Cortex of kidney (tissue), 1 donor: ENCODE results near the gene SCD.
"Not testable (repeated sequence)": the region's sequence is repeated elsewhere in the genome, so short reads cannot be mapped to it uniquely, and the experiment has no call there.

Source experiments
- DNase-seq: peaks from one replicate; lab custom pipeline; 2025; lab: John Stamatoyannopoulos, UW

Gene SCD

GRCh38 chr10:100346765-100347567, at the start of gene SCD:
TSS of gene SCD (plus strand) at chr10:100347233. CDS start at chr10:100347505, 272 bp downstream.
- no peak for DNase-seq

DNA sequence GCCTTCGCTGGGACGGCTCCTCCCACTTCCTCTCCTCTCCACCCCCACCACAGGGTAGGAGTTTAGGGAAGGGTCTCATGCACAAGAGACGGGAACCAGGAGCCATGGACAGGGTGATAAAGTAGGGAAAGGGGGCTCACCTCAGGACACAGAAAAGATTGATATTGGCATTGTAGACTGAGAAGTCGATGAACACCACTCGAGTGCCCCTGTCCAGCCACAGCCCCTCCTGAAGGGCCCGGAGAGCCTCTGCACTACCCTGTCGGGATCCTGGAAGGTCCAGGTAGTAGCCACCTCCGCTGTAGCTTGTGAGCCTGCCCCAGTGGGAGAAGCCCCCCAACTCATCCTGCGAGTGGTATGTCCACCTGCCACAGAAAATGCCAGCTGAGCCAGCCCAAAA, 49.8 kb upstream of the SCD start:
- DNase-seq, result no peak

DNA sequence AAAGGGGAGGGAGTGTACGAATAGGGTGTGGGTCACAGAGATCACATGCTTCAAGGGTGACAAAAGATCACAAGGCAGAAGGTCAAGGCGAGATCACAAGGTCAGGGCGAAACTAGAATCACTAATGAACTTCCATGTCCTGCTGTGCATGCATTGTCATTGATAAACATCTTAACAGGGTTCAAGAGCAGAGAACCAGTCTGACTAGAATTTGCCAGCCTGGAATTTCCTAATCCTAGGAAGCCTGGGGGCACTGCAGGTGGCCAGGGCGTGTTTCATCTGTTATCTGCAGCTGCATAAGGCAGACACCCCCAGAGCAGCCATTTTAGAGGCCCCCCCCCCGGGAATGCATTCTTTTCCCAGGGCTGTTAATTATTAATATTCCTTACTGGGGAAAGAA, 45.9 kb upstream of the SCD start:
- not testable (repeated sequence) for DNase-seq

GRCh38 chr10:100303724-100304319, 43.2 kb upstream of the SCD start:
- no peak for DNase-seq

DNA sequence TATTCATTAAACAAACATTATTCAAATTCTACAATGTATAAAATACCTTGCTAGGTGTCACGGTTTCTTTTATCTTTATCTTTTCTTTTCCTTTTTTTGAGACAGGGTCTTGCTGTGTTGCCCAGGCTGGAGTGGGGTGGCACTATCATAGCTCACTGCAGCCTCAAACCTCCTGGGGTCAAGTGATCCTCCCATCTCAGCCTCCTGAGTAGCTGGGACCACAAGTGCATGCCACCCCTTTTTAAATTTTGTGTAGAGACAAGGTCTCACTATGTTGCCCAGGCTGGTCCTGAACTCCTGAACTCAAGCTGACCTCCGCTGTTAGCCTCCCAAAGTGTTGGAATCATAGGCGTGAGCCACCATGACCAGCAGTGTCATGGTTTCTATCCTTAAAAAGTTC, 42.6 kb upstream of the SCD start:
- DNase-seq, result no peak

- DNase-seq, result no peak
Measured at GRCh38 chr10:100306861-100307260, 40.2 kb upstream of the SCD start.

- no peak for DNase-seq
Measured at GRCh38 chr10:100307684-100308083, 39.3 kb upstream of the SCD start.

GRCh38 chr10:100311298-100311697, 35.7 kb upstream of the SCD start:
- no peak for DNase-seq

DNA sequence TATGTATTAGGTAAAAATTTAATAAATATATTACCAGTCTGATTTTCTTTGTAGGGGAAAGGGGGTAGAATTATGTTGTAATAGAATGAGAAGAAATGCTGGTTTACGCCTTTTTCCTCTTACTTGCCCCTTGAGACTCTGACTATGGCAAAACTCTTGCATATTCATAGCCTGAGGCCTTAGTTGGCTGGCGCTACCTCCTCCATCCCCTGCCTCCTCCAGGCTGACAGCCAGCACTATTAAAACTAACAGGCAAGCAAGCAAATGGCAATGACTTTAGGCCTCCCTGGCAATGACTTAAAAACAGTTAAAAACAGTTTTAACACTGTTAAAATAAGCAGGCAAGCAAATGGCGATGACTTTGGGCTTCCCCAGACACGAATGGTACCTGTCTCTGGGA, 31.4 kb upstream of the SCD start:
- DNase-seq, result no peak

GRCh38 chr10:100318207-100318606, 28.8 kb upstream of the SCD start:
- no peak for DNase-seq

GRCh38 chr10:100319707-100320402, 27.2 kb upstream of the SCD start:
- no peak for DNase-seq

DNA sequence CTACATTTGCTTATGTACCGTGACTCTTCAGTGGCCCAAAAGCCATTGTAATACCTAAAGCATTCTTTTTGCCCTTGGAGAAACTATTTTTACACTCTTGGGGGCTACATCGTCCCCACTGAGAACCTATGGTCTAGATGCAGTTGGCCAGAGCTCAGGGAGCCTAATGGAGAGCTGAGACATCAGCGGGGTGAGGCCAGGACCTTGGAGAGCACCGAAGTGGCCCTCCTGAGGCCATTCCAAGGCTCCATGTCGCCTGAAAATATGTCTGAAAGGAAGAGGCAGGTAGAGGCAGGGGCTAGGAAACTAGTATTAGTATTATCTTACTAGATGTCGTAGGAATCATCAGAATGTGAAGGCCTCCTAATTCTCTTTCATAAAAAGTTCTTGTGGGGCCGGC, 21.9 kb upstream of the SCD start:
- no peak for DNase-seq

GRCh38 chr10:100327007-100327717, 19.9 kb upstream of the SCD start:
- DNase-seq, result no peak

GRCh38 chr10:100327718-100328009, 19.4 kb upstream of the SCD start:
- DNase-seq, result no peak

DNA sequence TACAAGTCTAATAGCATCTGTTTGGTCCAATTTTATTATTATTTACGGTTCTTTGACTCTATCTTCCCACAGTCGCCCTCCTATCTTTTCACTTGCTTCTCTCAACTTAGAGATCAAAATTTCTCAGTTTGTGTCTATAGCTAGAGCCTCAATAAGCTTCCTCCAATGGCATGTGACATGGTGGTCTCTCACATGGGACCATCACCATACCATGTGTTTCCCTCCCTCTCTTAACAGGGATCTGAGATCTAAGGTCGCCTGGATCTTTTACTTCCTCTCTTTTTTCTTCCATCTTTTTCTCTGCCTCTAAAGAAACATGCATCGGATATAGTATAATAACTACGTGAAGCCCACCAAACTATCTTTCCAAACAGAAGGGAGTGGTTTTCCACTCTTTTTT, 18.8 kb upstream of the SCD start:
- DNase-seq, result no peak

DNA sequence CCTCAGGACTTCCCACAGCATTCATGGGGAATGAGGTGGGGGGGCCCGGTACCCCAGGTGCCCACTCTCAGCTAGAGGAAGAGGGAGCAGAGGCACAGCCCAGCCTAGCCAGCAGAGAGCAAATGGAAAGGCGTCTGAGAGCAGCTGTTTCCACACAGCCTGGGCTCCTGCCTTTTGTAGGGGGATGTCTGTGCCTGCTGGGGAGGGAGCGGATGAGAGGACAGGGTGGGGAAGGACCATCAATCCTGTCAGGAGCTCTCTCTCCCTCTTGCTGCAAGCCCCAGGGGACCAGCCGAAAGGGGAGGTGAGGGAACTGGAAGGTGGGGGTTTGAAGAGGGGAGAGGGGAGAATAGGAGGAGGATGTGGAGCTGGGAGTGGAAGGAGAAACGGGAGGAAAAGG, 17.0 kb upstream of the SCD start, which contains the start of gene PKD2L1:
Gene PKD2L1, minus strand, starts transcription at position 150 of the 400 bp plus-strand sequence. Its CDS starts 125 bp downstream, at position 25.
- no peak for DNase-seq

GRCh38 chr10:100333106-100333505, 13.9 kb upstream of the SCD start:
- no peak for DNase-seq

DNA sequence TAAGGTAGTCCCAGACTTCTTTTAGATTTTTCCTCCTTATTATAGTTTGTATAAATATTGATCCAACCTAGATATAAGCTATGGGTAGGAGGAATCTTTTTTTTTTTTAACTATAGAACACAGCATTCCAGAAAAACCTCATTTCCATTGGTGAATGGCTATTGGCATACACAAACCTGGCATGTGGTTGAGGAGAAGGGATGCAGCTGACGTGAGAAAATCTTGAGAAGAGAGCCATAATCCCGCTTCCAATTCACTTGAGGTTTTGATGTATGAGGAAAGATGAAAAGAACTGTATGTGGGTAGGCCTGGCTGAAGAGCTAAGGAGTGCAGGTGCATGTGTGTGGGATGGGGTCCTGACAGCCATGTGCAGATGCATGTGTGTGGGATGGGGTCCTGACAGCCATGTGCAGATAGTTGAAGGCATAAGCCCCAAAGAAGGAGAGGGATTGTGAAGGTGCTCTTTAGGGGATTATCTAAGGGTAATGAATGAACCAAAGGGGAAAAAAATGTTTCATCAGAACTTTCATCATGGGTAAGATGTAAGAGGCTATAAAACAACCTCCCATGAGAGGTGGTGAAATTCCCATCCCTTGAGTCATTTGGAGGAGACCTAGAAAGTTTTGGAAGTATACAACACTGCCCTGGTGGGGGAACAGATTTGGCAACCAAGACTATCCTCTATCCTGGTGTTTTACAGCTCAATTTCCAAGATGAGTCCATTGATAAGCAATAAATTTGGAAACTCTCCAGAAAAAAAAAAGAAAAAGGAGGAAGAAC, 13.2 kb upstream of the SCD start:
- no peak for DNase-seq

- DNase-seq, result no peak
Measured at GRCh38 chr10:100334762-100335161, 12.3 kb upstream of the SCD start.

- no peak for DNase-seq
Measured at GRCh38 chr10:100338434-100339036, 8.5 kb upstream of the SCD start.

DNA sequence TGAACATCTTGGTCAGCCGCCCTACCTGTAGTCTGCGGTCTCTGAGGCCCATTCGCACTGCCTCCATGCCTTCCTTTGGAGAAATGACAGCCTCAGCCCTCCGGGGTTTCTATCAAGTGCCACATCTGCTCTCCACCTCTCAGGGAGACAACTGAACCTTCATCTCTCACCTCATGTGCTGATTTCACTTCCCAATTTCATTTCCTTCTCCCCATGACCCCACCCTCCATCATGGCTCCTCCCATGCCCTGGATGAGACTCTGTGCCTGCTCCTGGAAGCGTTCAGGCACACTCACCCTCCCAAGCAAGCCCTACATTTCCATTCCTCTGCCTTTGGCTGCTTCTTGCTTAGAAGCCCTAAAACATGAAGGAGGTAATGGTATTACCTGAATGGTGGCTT, 7.8 kb upstream of the SCD start:
- DNase-seq, result no peak
